ENCODE results near the gene SHCBP1L.

DNA sequence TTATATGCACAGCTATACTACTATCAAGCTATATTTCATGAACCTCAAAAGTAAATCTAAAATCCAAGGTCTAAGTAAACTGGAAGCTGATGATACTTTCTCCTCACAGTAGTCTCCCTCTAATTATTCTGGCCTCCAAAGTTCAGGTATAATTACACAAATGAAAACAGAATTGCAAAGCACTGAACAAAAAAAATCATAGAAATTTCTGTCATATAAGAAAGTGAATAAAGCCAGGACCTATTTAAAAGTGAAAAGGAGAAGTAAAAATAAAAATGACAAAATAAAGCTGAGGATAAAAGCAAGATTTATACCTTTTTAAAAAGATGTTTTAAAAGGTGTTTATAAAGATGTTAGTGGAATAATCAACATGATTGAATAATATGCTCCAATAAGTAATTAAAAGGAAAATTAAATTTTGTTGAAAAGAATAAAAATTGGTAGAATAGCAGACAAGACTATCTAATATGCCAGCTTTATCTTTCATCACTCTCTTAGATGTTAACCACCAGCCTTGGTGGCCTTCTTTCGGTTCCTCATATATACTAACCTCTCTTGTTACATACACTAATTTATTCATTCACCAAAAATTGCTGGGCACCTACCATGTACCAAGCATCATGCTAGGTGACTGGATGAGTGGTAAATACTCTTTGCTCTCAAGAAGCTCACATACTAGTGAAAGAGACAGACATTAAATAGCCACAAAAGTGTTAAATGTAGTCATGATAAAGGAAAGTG lies 25.1 kb downstream of the SHCBP1L start:
- TF ChIP-seq, protein P1, sequence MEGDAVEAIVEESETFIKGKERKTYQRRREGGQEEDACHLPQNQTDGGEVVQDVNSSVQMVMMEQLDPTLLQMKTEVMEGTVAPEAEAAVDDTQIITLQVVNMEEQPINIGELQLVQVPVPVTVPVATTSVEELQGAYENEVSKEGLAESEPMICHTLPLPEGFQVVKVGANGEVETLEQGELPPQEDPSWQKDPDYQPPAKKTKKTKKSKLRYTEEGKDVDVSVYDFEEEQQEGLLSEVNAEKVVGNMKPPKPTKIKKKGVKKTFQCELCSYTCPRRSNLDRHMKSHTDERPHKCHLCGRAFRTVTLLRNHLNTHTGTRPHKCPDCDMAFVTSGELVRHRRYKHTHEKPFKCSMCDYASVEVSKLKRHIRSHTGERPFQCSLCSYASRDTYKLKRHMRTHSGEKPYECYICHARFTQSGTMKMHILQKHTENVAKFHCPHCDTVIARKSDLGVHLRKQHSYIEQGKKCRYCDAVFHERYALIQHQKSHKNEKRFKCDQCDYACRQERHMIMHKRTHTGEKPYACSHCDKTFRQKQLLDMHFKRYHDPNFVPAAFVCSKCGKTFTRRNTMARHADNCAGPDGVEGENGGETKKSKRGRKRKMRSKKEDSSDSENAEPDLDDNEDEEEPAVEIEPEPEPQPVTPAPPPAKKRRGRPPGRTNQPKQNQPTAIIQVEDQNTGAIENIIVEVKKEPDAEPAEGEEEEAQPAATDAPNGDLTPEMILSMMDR (IDR thresholded peaks at IDR 0.05; ENCODE audit: low read length) = no peak
- no peak for TF ChIP-seq EZH2 (optimal IDR thresholded peaks at IDR 0.05; ENCODE audit: low read depth, low read length)

Data from MM.1S (cell line).